Raji (cell line): ENCODE data around the gene ZNF611.

Experiments
- POLR2A ChIP-seq: IDR thresholded peaks from 2 replicates; pipeline ENCODE4 v1.6.1; 2011; ENCODE audit warnings: low read depth, low read length, control low read depth; ENCODE audit not compliant: insufficient read depth

The ZNF611 gene

GRCh38 chr19:52669586-52669985 lies 65.3 kb downstream of the ZNF611 start:
- no peak for TF ChIP-seq POLR2A

GRCh38 chr19:52667972-52668371 lies 66.9 kb downstream of the ZNF611 start:
- TF ChIP-seq POLR2A = no peak

GRCh38 chr19:52666506-52666905 lies 68.3 kb downstream of the ZNF611 start:
- no peak for TF ChIP-seq POLR2A

- TF ChIP-seq POLR2A = no peak
Measured at GRCh38 chr19:52665529-52665928, 69.3 kb downstream of the ZNF611 start.

GRCh38 chr19:52665027-52665426 lies 69.8 kb downstream of the ZNF611 start:
- TF ChIP-seq POLR2A = no peak

GRCh38 chr19:52664461-52664860 lies 70.4 kb downstream of the ZNF611 start:
- no peak for TF ChIP-seq POLR2A

GRCh38 chr19:52662631-52663030 lies 72.2 kb downstream of the ZNF611 start:
- no peak for TF ChIP-seq POLR2A

GRCh38 chr19:52660981-52661380 lies 73.9 kb downstream of the ZNF611 start:
- TF ChIP-seq POLR2A = no peak

GRCh38 chr19:52659013-52659412 lies 75.8 kb downstream of the ZNF611 start:
- no peak for TF ChIP-seq POLR2A

GRCh38 chr19:52658595-52658994 lies 76.2 kb downstream of the ZNF611 start:
- no peak for TF ChIP-seq POLR2A

GRCh38 chr19:52653161-52653560 lies 81.7 kb downstream of the ZNF611 start:
- TF ChIP-seq POLR2A = no peak
